Hepatocyte (in vitro differentiated cells): ENCODE results near the gene MUC5AC.

Experiments
- EZH2 ChIP-seq: fragments of 200-600 bp; sonication (generic); IDR thresholded peaks from 2 replicates; pipeline ENCODE4 v1.6.1; 2016; ENCODE audit warnings: antibody characterized with exemption, mild to moderate bottlenecking, borderline replicate concordance
- EZH2phosphoT487 ChIP-seq: fragments of 200-600 bp; sonication (generic); IDR thresholded peaks from one replicate; pipeline ENCODE4 v1.6.1; 2018; ENCODE audit warnings: antibody characterized with exemption, mild to moderate bottlenecking, low read depth, moderate library complexity; ENCODE audit not compliant: unreplicated experiment, severe bottlenecking
- TF ChIP-seq, protein P1 (sequence below): fragments of 200-600 bp; sonication (generic); IDR thresholded peaks from 2 replicates; pipeline ENCODE4 v1.5.1; 2016; ENCODE audit warnings: antibody characterized with exemption, mild to moderate bottlenecking; ENCODE audit not compliant: poor library complexity

DNA sequence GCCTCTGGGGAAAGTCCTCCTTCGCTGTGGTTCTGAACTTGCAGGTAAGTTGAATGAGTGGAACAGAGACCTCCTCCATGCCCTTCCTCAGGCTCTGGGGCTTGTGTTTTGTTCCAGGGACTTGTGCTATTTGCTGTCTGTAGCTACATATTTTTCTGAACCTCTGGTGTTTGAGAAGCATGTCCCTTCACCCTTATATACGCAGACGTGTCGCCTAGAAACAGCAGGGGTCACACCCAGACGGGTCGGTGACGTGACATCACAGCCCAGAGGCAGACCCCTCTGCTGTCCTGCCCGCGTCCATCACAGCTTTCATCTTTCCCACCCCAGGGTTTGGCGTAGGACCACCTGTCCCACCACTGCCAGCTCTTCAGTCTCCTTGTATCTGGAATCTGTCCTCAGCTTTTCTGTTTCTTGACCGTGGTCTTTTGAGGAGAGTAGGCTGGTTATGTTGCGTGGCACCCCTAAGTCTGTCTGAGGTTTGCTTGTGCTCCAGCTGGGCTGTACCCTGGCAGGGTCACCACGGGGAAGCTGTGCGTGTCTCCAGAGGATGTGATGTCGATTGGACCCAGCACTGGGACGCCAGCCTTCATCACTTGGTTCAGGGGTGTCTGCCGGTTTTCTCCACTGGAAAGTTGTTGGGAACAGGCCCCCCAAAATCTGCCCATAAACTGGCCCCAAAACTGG, 51.8 kb downstream of the MUC5AC start:
- TF ChIP-seq, protein P1, sequence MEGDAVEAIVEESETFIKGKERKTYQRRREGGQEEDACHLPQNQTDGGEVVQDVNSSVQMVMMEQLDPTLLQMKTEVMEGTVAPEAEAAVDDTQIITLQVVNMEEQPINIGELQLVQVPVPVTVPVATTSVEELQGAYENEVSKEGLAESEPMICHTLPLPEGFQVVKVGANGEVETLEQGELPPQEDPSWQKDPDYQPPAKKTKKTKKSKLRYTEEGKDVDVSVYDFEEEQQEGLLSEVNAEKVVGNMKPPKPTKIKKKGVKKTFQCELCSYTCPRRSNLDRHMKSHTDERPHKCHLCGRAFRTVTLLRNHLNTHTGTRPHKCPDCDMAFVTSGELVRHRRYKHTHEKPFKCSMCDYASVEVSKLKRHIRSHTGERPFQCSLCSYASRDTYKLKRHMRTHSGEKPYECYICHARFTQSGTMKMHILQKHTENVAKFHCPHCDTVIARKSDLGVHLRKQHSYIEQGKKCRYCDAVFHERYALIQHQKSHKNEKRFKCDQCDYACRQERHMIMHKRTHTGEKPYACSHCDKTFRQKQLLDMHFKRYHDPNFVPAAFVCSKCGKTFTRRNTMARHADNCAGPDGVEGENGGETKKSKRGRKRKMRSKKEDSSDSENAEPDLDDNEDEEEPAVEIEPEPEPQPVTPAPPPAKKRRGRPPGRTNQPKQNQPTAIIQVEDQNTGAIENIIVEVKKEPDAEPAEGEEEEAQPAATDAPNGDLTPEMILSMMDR: no peak
- no peak for TF ChIP-seq EZH2phosphoT487
- TF ChIP-seq EZH2: no peak
